Sigmoid colon (tissue), 7 donors: ENCODE results near the gene SF3A1. TPM values are rescaled to one million over a fixed set of nuclear protein-coding genes. Genes with fewer than 3 reads are reported as not detected.

ENCODE experiments used
- DNase-seq: peaks from one replicate; pipeline ENCODE4 v3.0.0-alpha.2; 2019
- H3K27ac ChIP-seq, 4 donors: fragments of 200-600 bp; sonication (generic); one replicate each; pipeline ENCODE4 v1.5.1; 2016 to 2019; ENCODE audit warnings: mild to moderate bottlenecking in 1 of 4
- H3K27me3 ChIP-seq, 3 donors: fragments of 200-600 bp; sonication (generic); one replicate each; pipeline ENCODE4 v1.5.1; 2019; ENCODE audit warnings: mild to moderate bottlenecking in 1 of 3
- H3K36me3 ChIP-seq, 4 donors: fragments of 200-600 bp; sonication (generic); one replicate each; pipeline ENCODE4 v1.5.1; 2016 to 2019
- H3K4me1 ChIP-seq, 4 donors: fragments of 200-600 bp; sonication (generic); one replicate each; pipeline ENCODE4 v1.5.1; 2017 to 2019
- H3K4me3 ChIP-seq, 4 donors: fragments of 200-600 bp; sonication (generic); one replicate each; pipeline ENCODE4 v1.5.1; 2017 to 2019; ENCODE audit warnings: mild to moderate bottlenecking in 2 of 4, moderate library complexity in 1 of 4
- H3K9me3 ChIP-seq, 4 donors: fragments of 200-600 bp in 3 of 4; sonication (generic) in 3 of 4; one replicate each; pipeline versions ENCODE4 v1.5.1 to v1.6.1; 2013 to 2019
- CTCF ChIP-seq, 4 experiments: fragments of 450-650 bp in 3 of 4; fragments of 200-600 bp in 1 of 4; IDR thresholded peaks; one replicate each; pipeline ENCODE4 v1.5.1; 2016 to 2019; ENCODE audit warnings: antibody characterized with exemption in 4 of 4, mild to moderate bottlenecking in 3 of 4, moderate library complexity in 2 of 4
- EP300 ChIP-seq, 4 donors: sonication (generic); formaldehyde crosslinking; IDR thresholded peaks; one replicate each; pipeline ENCODE4 v1.6.1; 2017; ENCODE audit warnings: antibody characterized with exemption in 4 of 4
- POLR2A ChIP-seq, 2 donors: fragments of 450-650 bp; IDR thresholded peaks; one replicate each; pipeline ENCODE4 v1.6.1; 2016; ENCODE audit warnings: antibody characterized with exemption in 2 of 2, mild to moderate bottlenecking in 2 of 2, moderate library complexity in 2 of 2
- POLR2AphosphoS5 ChIP-seq, 4 donors: sonication (generic); formaldehyde crosslinking; IDR thresholded peaks; one replicate each; pipeline ENCODE4 v1.6.1; 2017; ENCODE audit warnings: antibody characterized with exemption in 4 of 4
- WGBS, 2 donors: extraction: QIAGEN DNeasy Blood & Tissue Kit; methylation state at CpG; one replicate each; pipeline ENCODE4 v1.1.7; 2013; 5-methylcytosine and 5-hydroxymethylcytosine counted together
- intact Hi-C: fragments of 100-400 bp; cut with DNase I; formaldehyde crosslinking; loops from one replicate; pipeline ENCODE4 v1.15.1; 2023
- polyA plus RNA-seq, 3 donors: library from polyadenylated mRNA; stranded (reverse); fragments of 200-250 nt; gene quantifications; one replicate each; pipeline ENCODE4 v1.2.3, GENCODE V29; 2013
- total RNA-seq, 4 donors: library from RNA; depleted of rRNA; stranded (reverse); fragments of >200 nt; gene quantifications; one replicate each; pipeline ENCODE4 v1.1.0, GENCODE V29; 2016
- donor health status: healthy with polysubstance abuse.
- donor health status: Bipolar disorder and iron deficiency.
- donor health status: healthy.

The SF3A1 gene
- total and polyA plus RNA-seq, 7 donors: 17.4 to 61.5 (median 25.7) TPM

- H3K27ac ChIP-seq: no peak overlapping the region
- peaks cover 3 to 16% (median 14%) of the 10 kb centered on the region in 4 donors for H3K4me1 ChIP-seq
- H3K36me3 ChIP-seq: peaks cover 0 to 24% (median 5%) of the 10 kb centered on the region in 4 donors
- TF ChIP-seq CTCF (IDR thresholded peaks at IDR 0.05) (no peak), POLR2A (IDR thresholded peaks at IDR 0.05) (no peak)
- no peaks in the 10 kb centered on the region for H3K27me3 ChIP-seq
- no peak for DNase-seq
- no peaks in the 10 kb centered on the region for H3K9me3 ChIP-seq
- H3K4me3 ChIP-seq: no peak overlapping the region
- intact Hi-C loops: loop anchor here (2.0 to 5.0 kb wide), 4 partner anchors 29 to 275 kb away; partner anchors contain the start of genes CCDC157 and SF3A1
- 92 to 96% methylated on average over 10 of the region's 10 CpGs for WGBS, 2 donors
These were observed 29.2 kb upstream of the SF3A1 start for GRCh38 chr22:30385942-30386341.

GRCh38 chr22:30383061-30383460 is 26.4 kb upstream of the SF3A1 start:
- 61 to 65% methylated on average over 3 of the region's 3 CpGs for WGBS, 2 donors
- no peak for TF ChIP-seq CTCF (IDR thresholded peaks at IDR 0.05)
- TF ChIP-seq POLR2A (IDR thresholded peaks at IDR 0.05): no peak
- TF ChIP-seq EP300 (IDR thresholded peaks at IDR 0.05): no peak
- TF ChIP-seq POLR2AphosphoS5 (IDR thresholded peaks at IDR 0.05): no peak
- Histone ChIP-seq H3K4me3 (no peak overlapping the region), H3K27ac (no peak overlapping the region), H3K27me3 (no peaks in the 10 kb centered on the region), H3K4me1 (peaks cover 3 to 16% (median 14%) of the 10 kb centered on the region in 4 donors), H3K9me3 (no peaks in the 10 kb centered on the region), H3K36me3 (peaks cover 0 to 45% (median 5%) of the 10 kb centered on the region in 4 donors)
- intact Hi-C loops: no loop called here
- no peak for DNase-seq

GRCh38 chr22:30382340-30382739 is 25.6 kb upstream of the SF3A1 start:
- H3K9me3 ChIP-seq: no peaks in the 10 kb centered on the region
- H3K27ac ChIP-seq: no peak overlapping the region
- WGBS, 2 donors: 94 to 97% methylated on average over 5 of the region's 5 CpGs
- no peak for DNase-seq
- peaks cover 0 to 45% (median 5%) of the 10 kb centered on the region in 4 donors for H3K36me3 ChIP-seq
- no peak overlapping the region for H3K4me3 ChIP-seq
- H3K27me3 ChIP-seq: no peaks in the 10 kb centered on the region
- intact Hi-C loops: no loop called here
- H3K4me1 ChIP-seq: peaks cover 0 to 12% (median 10%) of the 10 kb centered on the region in 4 donors
- TF ChIP-seq CTCF (IDR thresholded peaks at IDR 0.05) (no peak), POLR2AphosphoS5 (IDR thresholded peaks at IDR 0.05) (no peak), POLR2A (IDR thresholded peaks at IDR 0.05) (no peak), EP300 (IDR thresholded peaks at IDR 0.05) (no peak)

GRCh38 chr22:30381264-30381663 is 24.6 kb upstream of the SF3A1 start:
- no peaks in the 10 kb centered on the region for H3K9me3 ChIP-seq
- 78 to 86% methylated on average over 12 of the region's 12 CpGs for WGBS, 2 donors
- no peak for DNase-seq
- H3K4me1 ChIP-seq: peaks cover 0 to 5% (median 4%) of the 10 kb centered on the region in 4 donors
- H3K27ac ChIP-seq: no peak overlapping the region
- TF ChIP-seq POLR2A (IDR thresholded peaks at IDR 0.05) (no peak), CTCF (IDR thresholded peaks at IDR 0.05) (no peak), POLR2AphosphoS5 (IDR thresholded peaks at IDR 0.05) (no peak), EP300 (IDR thresholded peaks at IDR 0.05) (no peak)
- H3K27me3 ChIP-seq: no peaks in the 10 kb centered on the region
- peaks cover 0 to 45% (median 5%) of the 10 kb centered on the region in 4 donors for H3K36me3 ChIP-seq
- no peak overlapping the region for H3K4me3 ChIP-seq
- intact Hi-C loops: no loop called here

- Histone ChIP-seq H3K27me3 (no peaks in the 10 kb centered on the region), H3K36me3 (peaks cover 0 to 45% (median 5%) of the 10 kb centered on the region in 4 donors), H3K27ac (no peak overlapping the region), H3K4me1 (no peaks in the 10 kb centered on the region), H3K9me3 (no peaks in the 10 kb centered on the region), H3K4me3 (no peak overlapping the region)
- TF ChIP-seq EP300 (IDR thresholded peaks at IDR 0.05) (no peak), CTCF (IDR thresholded peaks at IDR 0.05) (no peak), POLR2AphosphoS5 (IDR thresholded peaks at IDR 0.05) (no peak), POLR2A (IDR thresholded peaks at IDR 0.05) (no peak)
- no peak for DNase-seq
- 96 to 97% methylated on average over 20 of the region's 20 CpGs for WGBS, 2 donors
- intact Hi-C loops: no loop called here
These were observed 23.3 kb upstream of the SF3A1 start for GRCh38 chr22:30380011-30380410.
